ENCODE measurements around the gene DIS3L. TPM values are rescaled to one million over a fixed set of nuclear protein-coding genes. Genes with fewer than 3 reads are reported as not detected.
"Not testable (repeated sequence)": the region's sequence is repeated elsewhere in the genome, so short reads cannot be mapped to it uniquely, and the experiment has no call there.

The DIS3L gene
- total RNA-seq, 1 donor from 2014 or later = 25.2 TPM

GRCh38 chr15:66309828-66310227, 16.5 kb downstream of the DIS3L start:
- DNase-seq (ENCODE audit: low read depth, low spot score) = no peak

- DNase-seq (ENCODE audit: low read depth, low spot score) = no peak
These were observed 17.4 kb downstream of the DIS3L start for GRCh38 chr15:66310786-66311185.

- no peak for DNase-seq (ENCODE audit: low read depth, low spot score)
These were observed 18.8 kb downstream of the DIS3L start for GRCh38 chr15:66312144-66312543.

- DNase-seq (ENCODE audit: low read depth, low spot score) = no peak
These were observed 30.1 kb downstream of the DIS3L start for GRCh38 chr15:66323312-66323928.

GRCh38 chr15:66326051-66326450, 32.7 kb downstream of the DIS3L start:
- no peak for DNase-seq (ENCODE audit: low read depth, low spot score)

- DNase-seq (ENCODE audit: low read depth, low spot score) = no peak
These were observed 34.4 kb downstream of the DIS3L start for GRCh38 chr15:66327736-66328135.

- DNase-seq (ENCODE audit: low read depth, low spot score) = no peak
These were observed 35.4 kb downstream of the DIS3L start for GRCh38 chr15:66328771-66329170.

- not testable (repeated sequence) for DNase-seq (ENCODE audit: low read depth, low spot score)
These were observed 55.2 kb downstream of the DIS3L start for GRCh38 chr15:66348530-66348929.

GRCh38 chr15:66356077-66356358, 62.6 kb downstream of the DIS3L start:
- DNase-seq (ENCODE audit: low read depth, low spot score) = no peak

GRCh38 chr15:66356359-66357236, 63.2 kb downstream of the DIS3L start, which contains the start of gene TIPIN:
Gene TIPIN (minus strand): TSS chr15:66356685. CDS start chr15:66352947, 3,738 bp downstream.
- peak; percentile 82 for DNase-seq (ENCODE audit: low read depth, low spot score)

- no peak for DNase-seq (ENCODE audit: low read depth, low spot score)
These were observed 66.4 kb downstream of the DIS3L start for GRCh38 chr15:66359740-66360139.

- DNase-seq (ENCODE audit: low read depth, low spot score) = not testable (repeated sequence)
These were observed 68.5 kb downstream of the DIS3L start for GRCh38 chr15:66361745-66362460.

GRCh38 chr15:66362776-66363175, 69.4 kb downstream of the DIS3L start:
- no peak for DNase-seq (ENCODE audit: low read depth, low spot score)

- no peak for DNase-seq (ENCODE audit: low read depth, low spot score)
These were observed 71.7 kb downstream of the DIS3L start for GRCh38 chr15:66364944-66365528.

- DNase-seq (ENCODE audit: low read depth, low spot score) = peak; percentile 61
These were observed 76.6 kb downstream of the DIS3L start for GRCh38 chr15:66369773-66370651.

GRCh38 chr15:66374179-66374578, 80.8 kb downstream of the DIS3L start:
- no peak for DNase-seq (ENCODE audit: low read depth, low spot score)

- DNase-seq (ENCODE audit: low read depth, low spot score) = no peak
These were observed 85.6 kb downstream of the DIS3L start for GRCh38 chr15:66378814-66379430.

- not testable (repeated sequence) for DNase-seq (ENCODE audit: low read depth, low spot score)
These were observed 88.0 kb downstream of the DIS3L start for GRCh38 chr15:66381376-66381775.

Data from pulmonary artery endothelial cell (primary cell).